ENCODE results near the gene ZNF454. TPM values are rescaled to one million over a fixed set of nuclear protein-coding genes. Genes with fewer than 3 reads are reported as not detected.

The ZNF454 gene
- total RNA-seq, 1 experiment from 2014 or later = 4.3 TPM

GRCh38 chr5:178940569-178941360, at the start of gene ZNF454 (continued):
- TF ChIP-seq ZNF121 (CRISPR knock-in tag; IDR thresholded peaks at IDR 0.05) (no peak), ATF3 (CRISPR knock-in tag; conservative IDR thresholded peaks at IDR 0.05) (no peak), GTF2I (CRISPR knock-in tag; conservative IDR thresholded peaks at IDR 0.05) (no peak), GRHL2 (CRISPR knock-in tag; IDR thresholded peaks at IDR 0.05; ENCODE audit: insufficient replicate concordance, severe bottlenecking) (no peak), NFATC4 (CRISPR knock-in tag; IDR thresholded peaks at IDR 0.05) (no peak), ZNF423 (CRISPR knock-in tag; IDR thresholded peaks at IDR 0.05) (no peak), ATF1 (CRISPR knock-in tag; IDR thresholded peaks at IDR 0.05) (0 out of 2 replicates have a peak, but pooled peaks have one; percentile 50), JAZF1 (CRISPR knock-in tag; IDR thresholded peaks at IDR 0.05) (no peak), HMGA2 (CRISPR knock-in tag; IDR thresholded peaks at IDR 0.05) (no peak), TCF7 (CRISPR knock-in tag; IDR thresholded peaks at IDR 0.05; ENCODE audit: low read depth) (0 out of 2 replicates have a peak, but pooled peaks have one; percentile 53), ETV6 (CRISPR knock-in tag; IDR thresholded peaks at IDR 0.05) (peak; percentile 51), ZNF317 (CRISPR knock-in tag; IDR thresholded peaks at IDR 0.05; ENCODE audit: borderline replicate concordance, low read depth) (no peak), CREM (CRISPR knock-in tag; IDR thresholded peaks at IDR 0.05) (no peak), RELA (CRISPR knock-in tag; IDR thresholded peaks at IDR 0.05; ENCODE audit: borderline replicate concordance) (peak; percentile 85; the same call in 1 of the 2 replicates), PREB (CRISPR knock-in tag; IDR thresholded peaks at IDR 0.05; ENCODE audit: borderline replicate concordance) (no peak), SMAD4 (CRISPR knock-in tag; IDR thresholded peaks at IDR 0.05) (peak; percentile 88), RORB (CRISPR knock-in tag; IDR thresholded peaks at IDR 0.05) (no peak), CREB1 (CRISPR knock-in tag; IDR thresholded peaks at IDR 0.05) (peak; percentile 45; the same call in 1 of the 2 replicates), USF1 (CRISPR knock-in tag; IDR thresholded peaks at IDR 0.05) (no peak; the same call in none of the 2 replicates), NR1H2 (CRISPR knock-in tag; IDR thresholded peaks at IDR 0.05) (0 out of 2 replicates have a peak, but pooled peaks have one; percentile 61), NFYB (CRISPR knock-in tag; conservative IDR thresholded peaks at IDR 0.05; ENCODE audit: low read depth) (no peak), TP53 (CRISPR knock-in tag; IDR thresholded peaks at IDR 0.05) (peak; percentile 53; the same call in 1 of the 2 replicates), ZSCAN18 (CRISPR knock-in tag; IDR thresholded peaks at IDR 0.05) (no peak), NR2C2 (CRISPR knock-in tag; IDR thresholded peaks at IDR 0.05) (no peak)
- TF ChIP-seq, protein P1, sequence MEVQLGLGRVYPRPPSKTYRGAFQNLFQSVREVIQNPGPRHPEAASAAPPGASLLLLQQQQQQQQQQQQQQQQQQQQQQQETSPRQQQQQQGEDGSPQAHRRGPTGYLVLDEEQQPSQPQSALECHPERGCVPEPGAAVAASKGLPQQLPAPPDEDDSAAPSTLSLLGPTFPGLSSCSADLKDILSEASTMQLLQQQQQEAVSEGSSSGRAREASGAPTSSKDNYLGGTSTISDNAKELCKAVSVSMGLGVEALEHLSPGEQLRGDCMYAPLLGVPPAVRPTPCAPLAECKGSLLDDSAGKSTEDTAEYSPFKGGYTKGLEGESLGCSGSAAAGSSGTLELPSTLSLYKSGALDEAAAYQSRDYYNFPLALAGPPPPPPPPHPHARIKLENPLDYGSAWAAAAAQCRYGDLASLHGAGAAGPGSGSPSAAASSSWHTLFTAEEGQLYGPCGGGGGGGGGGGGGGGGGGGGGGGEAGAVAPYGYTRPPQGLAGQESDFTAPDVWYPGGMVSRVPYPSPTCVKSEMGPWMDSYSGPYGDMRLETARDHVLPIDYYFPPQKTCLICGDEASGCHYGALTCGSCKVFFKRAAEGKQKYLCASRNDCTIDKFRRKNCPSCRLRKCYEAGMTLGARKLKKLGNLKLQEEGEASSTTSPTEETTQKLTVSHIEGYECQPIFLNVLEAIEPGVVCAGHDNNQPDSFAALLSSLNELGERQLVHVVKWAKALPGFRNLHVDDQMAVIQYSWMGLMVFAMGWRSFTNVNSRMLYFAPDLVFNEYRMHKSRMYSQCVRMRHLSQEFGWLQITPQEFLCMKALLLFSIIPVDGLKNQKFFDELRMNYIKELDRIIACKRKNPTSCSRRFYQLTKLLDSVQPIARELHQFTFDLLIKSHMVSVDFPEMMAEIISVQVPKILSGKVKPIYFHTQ (CRISPR knock-in tag; IDR thresholded peaks at IDR 0.05) = no peak
- TF ChIP-seq, protein P2, sequence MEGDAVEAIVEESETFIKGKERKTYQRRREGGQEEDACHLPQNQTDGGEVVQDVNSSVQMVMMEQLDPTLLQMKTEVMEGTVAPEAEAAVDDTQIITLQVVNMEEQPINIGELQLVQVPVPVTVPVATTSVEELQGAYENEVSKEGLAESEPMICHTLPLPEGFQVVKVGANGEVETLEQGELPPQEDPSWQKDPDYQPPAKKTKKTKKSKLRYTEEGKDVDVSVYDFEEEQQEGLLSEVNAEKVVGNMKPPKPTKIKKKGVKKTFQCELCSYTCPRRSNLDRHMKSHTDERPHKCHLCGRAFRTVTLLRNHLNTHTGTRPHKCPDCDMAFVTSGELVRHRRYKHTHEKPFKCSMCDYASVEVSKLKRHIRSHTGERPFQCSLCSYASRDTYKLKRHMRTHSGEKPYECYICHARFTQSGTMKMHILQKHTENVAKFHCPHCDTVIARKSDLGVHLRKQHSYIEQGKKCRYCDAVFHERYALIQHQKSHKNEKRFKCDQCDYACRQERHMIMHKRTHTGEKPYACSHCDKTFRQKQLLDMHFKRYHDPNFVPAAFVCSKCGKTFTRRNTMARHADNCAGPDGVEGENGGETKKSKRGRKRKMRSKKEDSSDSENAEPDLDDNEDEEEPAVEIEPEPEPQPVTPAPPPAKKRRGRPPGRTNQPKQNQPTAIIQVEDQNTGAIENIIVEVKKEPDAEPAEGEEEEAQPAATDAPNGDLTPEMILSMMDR (IDR thresholded peaks at IDR 0.05) = no peak
- TF ChIP-seq, protein P3, sequence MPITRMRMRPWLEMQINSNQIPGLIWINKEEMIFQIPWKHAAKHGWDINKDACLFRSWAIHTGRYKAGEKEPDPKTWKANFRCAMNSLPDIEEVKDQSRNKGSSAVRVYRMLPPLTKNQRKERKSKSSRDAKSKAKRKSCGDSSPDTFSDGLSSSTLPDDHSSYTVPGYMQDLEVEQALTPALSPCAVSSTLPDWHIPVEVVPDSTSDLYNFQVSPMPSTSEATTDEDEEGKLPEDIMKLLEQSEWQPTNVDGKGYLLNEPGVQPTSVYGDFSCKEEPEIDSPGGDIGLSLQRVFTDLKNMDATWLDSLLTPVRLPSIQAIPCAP (CRISPR knock-in tag; IDR thresholded peaks at IDR 0.05) = no peak; the same call in none of the 2 replicates
- TF ChIP-seq, protein P4, sequence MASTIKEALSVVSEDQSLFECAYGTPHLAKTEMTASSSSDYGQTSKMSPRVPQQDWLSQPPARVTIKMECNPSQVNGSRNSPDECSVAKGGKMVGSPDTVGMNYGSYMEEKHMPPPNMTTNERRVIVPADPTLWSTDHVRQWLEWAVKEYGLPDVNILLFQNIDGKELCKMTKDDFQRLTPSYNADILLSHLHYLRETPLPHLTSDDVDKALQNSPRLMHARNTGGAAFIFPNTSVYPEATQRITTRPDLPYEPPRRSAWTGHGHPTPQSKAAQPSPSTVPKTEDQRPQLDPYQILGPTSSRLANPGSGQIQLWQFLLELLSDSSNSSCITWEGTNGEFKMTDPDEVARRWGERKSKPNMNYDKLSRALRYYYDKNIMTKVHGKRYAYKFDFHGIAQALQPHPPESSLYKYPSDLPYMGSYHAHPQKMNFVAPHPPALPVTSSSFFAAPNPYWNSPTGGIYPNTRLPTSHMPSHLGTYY (CRISPR knock-in tag; IDR thresholded peaks at IDR 0.05) = no peak
- TF ChIP-seq, protein P5, sequence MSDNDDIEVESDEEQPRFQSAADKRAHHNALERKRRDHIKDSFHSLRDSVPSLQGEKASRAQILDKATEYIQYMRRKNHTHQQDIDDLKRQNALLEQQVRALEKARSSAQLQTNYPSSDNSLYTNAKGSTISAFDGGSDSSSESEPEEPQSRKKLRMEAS (CRISPR knock-in tag; IDR thresholded peaks at IDR 0.05) = peak; percentile 87
